HL-60/S4 (cell line): Measurements from ENCODE around the gene SHISA7.
"Not testable (repeated sequence)": the region's sequence is repeated elsewhere in the genome, so short reads cannot be mapped to it uniquely, and the experiment has no call there.

Experiments used
- in situ Hi-C: fragments of 300-500 bp; cut with MboI; formaldehyde crosslinking; loops from 2 replicates; pipeline ENCODE4 v1.14.3; 2022; ENCODE audit warnings: low sequenced_read_pairs

The SHISA7 gene

DNA sequence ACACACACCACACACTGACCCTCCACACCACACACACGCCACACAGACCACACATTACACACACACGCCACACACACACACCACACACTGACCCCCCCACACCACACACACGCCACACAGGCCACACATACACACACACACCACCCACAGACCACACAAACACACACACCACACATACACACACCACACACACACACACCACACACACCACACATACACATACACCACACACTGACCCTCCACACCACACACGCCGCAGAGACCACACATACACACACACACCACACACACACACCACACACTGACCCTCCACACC lies 5.0 kb upstream of the SHISA7 start:
- in situ Hi-C loops, result not testable (repeated sequence)

DNA sequence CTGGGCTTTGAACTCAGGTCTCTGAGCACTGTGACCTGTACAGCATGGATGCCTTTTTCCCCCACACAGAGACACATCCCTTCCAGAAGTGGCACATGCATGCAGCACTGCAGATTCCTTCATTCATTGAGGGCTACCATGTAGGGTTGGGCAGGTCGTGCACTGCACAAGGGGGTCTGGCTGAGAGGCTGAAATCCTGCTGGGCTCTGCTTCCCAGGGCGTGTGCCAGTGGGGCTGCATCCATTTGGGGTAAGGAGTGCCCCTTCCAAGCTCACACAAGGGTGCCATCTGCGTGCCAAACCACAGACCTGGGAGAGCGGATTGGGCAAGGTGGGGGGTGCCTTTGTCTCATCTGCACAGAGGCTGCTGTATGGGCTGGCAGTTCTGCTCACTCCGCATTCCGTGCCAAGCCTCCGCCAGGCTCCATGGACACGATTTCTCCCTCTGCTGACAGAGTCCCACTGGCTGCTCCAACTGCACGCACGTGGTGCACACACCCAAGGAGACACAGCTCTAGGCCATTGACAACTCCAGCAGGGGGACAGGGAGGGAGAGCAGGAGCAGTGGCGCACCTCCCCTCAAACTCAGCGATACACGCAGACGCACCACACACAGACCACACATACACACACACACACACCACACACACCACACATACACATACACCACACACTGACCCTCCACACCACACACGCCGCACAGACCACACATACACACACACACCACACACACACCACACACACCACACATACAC lies 4.5 kb upstream of the SHISA7 start:
- in situ Hi-C loops, result no loop called here

DNA sequence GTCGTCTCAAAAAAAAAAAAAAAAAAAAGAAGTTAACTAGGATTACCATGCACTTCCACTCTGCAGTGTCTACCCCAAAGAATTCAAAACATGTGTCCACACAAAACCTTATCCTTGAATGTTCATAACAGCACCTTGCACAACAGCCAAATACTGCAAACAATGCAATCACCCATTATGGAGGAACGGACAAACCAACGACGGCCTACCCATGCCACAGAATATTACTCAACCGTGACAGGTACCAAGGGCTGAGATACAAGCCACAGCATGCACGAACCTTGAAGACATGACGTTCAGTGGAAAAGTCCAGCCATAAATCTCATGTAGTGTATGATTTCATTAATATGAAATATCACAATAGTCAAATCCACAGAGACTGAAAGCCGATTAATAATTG lies 3.0 kb upstream of the SHISA7 start:
- in situ Hi-C loops, result no loop called here

DNA sequence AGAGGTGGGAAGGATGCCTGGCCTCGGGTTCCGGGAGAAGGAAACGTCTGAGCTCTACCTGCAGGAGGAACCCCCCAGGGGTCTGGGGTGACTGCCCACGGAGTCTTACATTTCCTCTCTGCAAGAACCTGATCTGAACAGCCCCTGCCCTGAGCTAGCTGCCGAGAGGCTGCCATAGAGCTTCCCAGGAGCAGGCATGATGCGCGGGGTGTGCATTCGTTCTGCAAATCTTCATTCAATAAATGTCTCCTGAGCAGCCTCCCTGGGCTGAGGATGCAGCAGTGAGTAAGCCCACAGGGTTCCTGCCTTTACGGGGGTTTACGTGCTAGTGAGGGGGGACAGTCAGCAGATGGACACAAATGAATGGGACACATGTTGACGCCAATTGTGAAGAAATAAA lies 1.5 kb upstream of the SHISA7 start:
- in situ Hi-C loops, result no loop called here

DNA sequence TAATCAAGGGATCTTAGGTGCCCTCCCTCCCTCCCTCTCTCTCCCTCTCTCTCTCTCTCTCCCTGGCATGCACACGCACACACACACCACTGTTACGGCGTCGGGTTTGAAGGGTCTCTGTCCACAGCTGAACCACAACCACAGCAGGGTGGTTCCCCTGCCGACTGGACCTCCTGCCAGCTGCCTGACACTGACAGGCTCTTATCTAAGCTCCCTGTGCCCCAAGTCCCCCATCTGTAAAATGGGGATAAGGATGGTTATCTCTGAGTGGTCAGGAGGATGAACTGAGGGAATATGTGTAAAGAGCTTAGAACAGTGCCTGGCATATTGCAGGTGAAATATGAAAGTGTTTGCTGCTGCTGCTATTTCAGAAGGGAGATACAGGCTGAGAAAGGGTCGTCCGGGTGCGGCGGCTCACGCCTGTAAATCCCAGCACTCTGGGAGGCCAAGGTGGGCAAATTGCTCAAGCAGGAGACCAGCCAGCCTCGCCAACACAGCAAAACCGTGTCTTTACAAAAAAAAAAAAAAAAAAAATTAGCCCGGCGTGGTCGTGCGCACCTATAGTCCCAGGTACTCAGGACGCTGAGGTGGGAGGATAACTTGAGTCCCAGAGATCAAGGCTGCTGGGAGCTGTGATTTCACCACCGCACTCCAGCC lies 852 bp upstream of the SHISA7 start:
- in situ Hi-C loops, result no loop called here

DNA sequence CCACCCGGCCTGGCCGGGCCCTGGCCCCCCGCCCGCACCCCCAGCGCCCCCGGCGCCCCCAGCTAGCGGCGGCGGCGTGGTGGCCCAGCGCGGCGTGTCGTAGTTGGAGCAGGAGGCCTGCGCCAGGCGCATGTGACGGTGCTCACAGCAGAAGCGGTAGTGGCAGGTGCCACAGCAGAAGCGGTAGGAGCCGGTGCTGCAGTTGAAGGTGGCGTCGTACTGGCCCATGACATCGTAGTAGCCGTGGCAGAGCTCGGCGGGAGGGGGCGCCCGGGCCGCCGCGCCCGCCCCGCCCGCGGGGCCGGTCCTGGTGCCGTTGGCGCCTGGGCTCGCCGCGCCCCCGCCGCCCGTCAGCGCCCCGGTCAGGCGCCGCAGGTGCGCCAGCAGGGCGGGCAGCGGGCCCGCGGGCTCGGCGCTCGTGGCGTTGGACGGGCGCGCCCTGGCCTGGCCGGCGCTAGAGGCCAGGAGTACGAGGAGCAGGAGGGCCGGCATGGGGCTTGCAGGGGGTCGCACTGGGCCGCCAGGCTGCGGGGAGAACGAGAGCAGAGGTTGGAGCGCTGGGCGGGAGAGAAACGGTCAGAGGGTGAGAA lies 633 bp downstream of the SHISA7 start:
- in situ Hi-C loops, result no loop called here

DNA sequence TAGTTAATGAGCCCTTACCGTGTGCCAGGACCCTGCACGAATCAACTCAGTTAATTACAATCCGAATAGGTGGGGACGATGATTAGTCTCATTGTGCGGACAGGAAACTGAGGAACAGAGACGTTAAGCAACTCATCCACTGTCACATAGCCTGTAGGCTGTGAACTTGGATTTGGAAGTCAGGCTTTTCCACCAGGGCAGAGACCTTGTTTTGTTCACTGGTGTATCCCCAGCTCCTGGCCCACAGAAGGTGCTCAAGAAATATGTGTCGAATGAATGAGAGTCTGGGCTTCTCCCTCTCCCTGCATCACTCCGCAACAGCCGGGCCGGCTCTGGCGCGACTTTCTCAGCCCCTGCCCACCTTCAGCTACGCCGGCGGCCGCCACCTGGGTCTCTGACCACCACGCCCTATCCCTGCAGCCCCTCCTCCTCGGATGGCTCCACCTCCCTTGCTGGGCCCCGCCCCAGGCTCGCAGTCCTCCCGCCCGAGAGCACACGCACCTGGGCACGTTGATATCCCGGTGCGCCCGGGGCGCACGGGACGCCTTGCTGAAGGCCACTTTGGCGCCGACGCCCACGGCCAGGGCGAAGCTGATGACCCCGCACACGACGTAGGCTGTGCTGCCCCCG lies 1.3 kb downstream of the SHISA7 start:
- in situ Hi-C loops, result no loop called here

DNA sequence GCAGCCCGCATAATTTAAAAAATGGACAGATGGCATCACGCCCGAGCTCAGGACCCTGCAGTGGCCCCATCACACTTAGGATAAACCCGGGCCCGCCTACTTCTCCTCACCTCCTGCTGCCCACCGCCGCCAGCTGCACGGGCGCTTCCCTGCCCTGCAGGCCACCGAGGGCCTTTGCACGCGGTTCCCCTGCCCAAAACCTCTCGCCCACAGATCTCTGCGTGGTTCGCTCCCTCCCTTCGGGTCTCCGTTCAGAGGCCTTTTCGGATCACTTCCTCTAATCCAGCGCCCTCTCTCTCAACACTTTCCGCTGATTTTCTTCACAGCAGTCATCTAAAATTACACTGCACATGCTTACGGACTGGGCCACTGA lies 1.8 kb downstream of the SHISA7 start:
- in situ Hi-C loops, result no loop called here

DNA sequence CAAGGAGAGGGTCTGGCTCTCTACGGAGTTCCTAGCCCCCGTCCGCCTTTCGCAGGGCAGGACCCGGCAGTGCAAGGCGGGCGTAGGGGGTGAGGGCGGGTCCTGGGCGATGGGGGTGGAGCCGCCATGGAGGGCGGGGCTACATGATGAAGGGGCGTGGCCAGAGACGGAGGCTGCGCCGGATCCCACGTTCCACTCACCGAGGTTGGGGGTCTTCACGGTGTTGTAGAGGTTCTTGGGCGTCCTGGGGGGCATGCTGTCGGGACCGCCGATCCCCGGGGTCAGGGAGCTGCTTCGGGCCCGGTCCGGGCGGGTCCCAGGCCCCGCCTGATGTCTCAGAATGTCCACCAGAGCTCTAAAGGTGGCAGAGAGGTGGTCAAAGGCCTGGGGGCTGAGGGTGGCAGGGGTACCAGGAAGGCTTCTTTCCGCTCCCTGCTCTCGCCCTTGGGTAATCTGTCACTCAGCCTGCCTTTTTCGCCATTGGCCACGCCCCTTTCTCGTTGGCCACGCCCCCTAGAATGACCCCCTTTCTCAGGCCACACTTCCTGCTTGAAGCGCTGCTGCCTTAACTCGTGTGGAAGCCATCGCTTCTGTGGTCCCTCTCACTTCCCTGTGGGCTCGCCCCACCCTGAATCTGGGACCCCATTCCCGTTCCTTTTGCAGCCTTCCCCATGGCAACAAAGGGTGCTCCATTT lies 2.5 kb downstream of the SHISA7 start:
- in situ Hi-C loops, result no loop called here

DNA sequence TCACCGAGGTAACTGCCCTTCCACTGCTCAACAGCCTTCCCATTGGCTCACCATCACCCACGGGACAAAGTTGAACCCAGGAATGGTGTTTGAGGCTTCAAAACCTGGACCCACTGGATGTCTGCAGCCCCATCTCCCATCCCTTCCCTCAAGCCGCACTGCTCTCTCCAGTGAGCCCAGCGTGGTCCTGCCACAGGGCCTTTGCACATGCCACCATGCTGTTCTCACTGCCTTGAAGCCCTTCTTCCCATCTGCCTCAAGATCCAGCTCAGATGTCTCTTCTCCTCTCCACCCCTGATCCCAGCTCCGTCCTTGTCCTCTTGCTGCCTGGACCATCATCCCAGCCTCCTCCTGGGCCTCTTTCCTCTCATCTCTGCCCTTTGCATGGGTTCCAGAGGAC lies 4.0 kb downstream of the SHISA7 start:
- in situ Hi-C loops, result no loop called here

DNA sequence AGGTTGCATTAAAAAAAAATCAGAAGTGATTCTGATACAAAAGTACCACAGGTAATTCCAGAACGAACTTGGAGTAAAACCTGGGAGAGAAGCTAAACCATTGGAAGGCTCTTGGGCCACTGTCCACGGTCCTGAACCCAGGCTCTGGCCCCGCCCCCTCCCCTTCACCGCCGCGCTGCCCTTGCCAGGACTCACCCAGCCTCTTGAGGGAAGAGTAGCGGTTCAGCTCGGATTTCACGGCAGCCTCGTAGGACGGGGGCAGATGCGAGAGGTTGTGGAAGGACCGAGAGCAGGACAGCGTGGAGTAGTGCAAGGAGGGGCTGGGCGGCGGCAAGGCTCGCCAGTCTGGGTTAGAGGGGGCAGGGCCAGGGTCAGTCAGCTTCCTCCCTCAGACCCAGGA lies 5.7 kb downstream of the SHISA7 start:
- in situ Hi-C loops, result no loop called here

DNA sequence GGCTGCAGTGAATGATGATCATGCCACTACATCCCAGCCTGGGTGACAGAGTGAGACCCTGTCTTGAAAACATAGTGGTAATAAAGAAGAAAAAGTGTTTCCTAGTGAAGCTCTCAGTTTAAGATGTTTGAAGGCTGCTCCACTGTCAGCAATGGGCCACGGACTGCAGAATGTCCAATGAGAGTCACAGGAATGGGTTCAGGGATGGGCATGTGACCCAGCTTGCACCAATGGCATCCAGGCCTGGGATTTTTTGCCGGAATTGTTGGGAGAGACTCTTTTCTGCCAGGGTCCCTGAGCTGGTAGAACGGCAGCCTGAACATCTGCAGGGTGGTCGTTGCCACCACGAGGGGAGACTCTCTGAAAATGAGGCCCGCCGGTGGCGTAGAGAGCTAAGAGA lies 6.3 kb downstream of the SHISA7 start:
- in situ Hi-C loops, result no loop called here

DNA sequence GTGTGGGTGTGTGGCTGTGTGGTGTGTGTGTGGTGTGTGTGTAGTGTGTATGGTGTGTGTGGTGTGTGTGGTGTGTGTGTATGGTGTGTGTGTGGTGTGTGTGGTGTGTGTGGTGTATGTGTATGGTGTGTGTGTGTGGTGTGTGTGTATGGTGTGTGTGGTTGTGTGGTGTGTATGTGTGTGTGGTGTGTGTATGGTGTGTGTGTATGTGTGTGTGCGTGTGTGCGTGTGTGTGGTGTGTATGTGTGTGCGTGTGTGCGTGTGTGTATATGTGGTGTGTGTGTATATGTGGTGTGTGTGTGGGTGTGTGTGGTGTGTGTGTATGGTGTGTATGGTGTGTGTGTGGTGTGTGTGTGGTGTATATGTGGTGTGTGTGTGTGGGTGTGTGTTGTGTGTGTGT lies 8.1 kb downstream of the SHISA7 start:
- in situ Hi-C loops, result no loop called here

DNA sequence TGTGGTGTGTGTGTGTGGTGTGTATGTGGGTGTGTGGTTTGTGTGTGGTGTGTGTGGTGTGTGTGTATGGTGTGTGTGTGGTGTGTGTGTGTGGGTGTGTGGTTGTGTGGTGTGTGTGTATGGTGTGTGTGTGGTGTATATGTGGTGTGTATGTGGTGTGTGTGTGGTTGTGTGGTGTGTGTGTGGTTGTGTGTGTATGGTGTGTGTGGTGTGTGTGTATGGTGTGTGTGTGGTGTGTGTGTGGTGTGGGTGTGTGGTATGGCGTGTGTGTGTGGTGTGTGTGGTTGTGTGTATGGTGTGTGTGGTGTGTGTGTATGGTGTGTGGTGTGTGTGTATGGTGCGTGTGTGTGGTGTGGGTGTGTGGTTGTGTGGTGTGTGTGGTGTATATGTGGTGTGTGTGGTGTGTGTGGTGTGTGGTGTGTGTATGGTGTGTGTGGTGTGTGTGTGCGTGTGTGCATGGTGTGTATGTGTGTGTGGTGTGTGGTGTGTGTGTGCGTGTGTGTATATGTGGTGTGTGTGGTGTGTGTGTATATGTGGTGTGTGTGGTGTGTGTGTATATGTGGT lies 8.7 kb downstream of the SHISA7 start:
- in situ Hi-C loops, result no loop called here

DNA sequence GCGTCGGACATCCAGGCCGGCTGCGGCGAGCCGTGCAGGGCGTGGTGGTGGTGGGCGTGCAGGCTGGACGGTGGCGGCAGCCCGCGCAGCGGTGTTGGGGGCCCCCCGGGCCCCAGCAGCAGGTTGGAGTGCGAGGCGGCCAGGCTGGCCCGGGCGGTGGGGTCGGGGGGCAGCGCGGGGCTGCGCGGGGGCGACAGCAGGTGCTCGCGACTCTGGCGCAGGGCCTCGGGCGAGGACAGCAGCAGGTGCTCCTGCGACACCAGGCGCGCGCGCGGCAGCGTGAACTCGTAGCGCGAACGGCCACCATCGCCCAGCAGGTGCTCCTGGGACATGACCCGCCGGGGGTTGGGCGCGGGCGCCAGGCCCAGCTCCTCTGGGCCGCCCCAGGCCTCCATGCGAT lies 9.8 kb downstream of the SHISA7 start:
- in situ Hi-C loops, result no loop called here

DNA sequence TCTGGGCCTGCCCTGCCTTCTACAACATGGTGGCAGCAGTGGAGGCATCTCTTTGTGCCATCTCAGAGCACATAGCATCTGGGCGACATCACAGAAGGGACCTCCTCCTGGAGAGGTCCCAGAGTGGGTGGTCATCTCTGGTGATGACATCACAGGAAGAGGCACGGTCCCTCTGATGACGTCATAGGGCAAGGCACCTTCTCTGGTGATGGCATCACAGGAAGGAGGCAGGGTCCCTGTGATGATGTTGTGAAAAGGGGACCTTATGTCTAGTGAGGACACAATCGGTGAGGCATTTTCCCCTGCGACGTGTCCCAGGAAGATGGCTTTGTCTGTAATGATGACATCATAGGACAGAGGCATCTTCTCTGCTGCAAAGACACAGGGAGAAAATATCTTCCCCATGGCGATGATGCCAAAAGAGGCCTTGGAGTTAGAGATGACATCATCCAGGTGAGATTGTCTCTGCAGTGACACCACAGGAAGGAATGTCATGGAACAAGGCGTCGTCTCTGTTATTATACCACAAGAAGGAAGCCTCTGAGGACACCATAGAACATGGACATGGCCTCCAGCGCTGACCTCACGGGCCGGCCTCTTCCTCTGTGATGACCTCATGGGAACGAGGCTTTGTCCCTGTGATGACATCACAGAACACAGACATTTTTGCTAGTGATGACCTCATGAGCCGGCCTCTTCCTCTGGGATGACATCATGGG lies 10.7 kb downstream of the SHISA7 start:
- in situ Hi-C loops, result no loop called here

DNA sequence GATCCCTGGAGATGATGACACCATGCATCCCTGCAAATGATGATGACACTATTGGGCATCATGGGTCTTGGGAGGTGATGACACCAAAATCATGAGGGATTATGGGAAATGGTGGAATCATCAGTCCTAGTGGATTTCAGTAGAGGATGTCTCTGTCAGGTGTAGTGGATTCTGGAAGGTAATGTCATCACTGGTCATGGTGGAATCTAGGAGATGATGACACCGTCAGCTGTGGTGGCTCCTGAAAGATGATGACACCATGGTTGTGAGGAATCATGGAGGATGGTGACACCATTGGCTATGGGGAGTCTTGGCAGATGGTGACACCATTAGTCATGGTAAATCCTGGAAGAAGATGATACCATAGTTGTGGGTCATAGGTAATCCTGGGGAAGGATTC lies 11.9 kb downstream of the SHISA7 start:
- in situ Hi-C loops, result no loop called here

DNA sequence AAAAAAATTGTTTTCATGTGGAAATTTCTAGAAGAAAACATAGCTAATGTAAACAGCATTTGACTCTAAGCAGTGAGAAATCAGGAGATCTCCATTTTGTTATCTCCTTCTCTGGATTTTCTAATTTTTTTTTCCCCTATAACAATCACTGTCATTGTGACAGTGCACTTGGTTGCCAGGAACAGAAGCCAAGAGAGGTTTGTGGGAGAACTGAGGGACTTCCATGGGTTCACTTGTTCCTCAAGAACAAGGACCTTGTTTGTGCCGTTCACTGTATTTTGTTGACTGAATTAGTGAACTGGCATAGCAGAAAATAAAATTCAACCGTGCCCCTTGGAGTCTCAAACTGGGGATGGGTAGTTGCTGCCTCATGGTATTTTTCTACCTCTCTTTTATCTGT lies 17.1 kb downstream of the SHISA7 start:
- in situ Hi-C loops, result no loop called here

DNA sequence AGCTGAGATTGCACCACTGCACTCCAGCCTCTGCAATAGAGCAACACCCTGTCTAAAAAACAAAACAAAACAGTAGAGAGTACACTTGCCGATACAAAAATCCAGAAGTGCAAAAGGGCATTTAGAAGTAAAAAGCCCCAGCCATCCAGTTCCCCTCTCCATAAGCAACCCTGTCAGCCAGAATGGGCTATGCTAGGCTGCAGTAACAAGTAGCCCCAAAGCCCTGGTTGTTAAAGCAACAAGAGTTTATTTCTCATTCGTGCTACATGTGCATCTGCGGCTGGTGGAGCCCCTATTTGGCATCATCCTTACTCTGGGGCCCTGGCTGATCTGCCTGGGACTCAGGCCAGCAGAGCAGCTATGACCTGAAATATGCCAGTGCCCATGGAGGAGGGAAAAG lies 18.6 kb downstream of the SHISA7 start:
- in situ Hi-C loops, result no loop called here

DNA sequence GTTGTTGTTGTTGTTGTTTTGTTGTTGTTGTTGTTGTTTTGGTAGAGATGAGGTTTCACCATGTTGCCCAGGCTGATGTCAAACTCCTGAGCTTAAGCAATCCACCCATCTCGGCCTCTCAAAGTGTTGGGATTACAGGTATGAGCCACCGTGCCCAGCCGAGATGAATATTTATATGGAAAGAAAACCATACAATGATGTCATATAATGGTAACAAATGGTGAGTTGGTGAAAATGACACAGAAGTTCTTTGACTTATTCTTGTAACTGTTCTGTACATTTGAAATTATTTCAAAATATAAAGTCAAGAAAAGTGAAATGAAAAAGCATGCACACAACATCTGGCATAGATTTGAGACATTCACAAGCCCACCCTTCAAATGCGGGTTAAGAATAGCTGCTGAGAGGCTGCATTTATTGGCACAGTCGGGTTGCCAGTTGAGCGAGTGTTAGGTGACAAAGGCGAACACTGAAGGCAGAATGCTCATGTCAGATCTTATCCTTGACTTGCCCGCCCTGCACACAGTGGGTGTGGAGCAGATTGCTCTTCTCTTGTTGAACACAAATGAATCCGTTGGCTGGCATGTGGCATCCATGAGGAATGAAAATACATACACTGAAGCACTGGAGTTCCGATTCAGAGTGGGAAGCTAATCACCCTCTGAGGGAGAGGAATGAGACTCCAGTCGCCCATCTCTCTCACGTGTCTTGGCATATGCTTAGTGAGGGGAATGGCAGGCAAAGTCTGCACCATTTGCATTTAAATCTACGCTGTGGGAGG lies 19.7 kb downstream of the SHISA7 start:
- in situ Hi-C loops, result no loop called here
